PC-3 (cell line): Measurements from ENCODE around the gene MTRF1.

Experiments used
- EZH2 ChIP-seq: fragments of 300-600 bp; sonication (generic); IDR thresholded peaks from one replicate; pipeline ENCODE4 v1.6.1; 2017; ENCODE audit warnings: antibody characterized with exemption, mild to moderate bottlenecking, low read length; ENCODE audit not compliant: unreplicated experiment
- EZH2phosphoT487 ChIP-seq: fragments of 300-600 bp; sonication (generic); IDR thresholded peaks from 2 replicates; pipeline ENCODE4 v1.6.1; 2018; ENCODE audit warnings: mild to moderate bottlenecking, antibody characterized with exemption, low read length, borderline replicate concordance
- TF ChIP-seq, protein P1 (sequence below): fragments of 300-600 bp; sonication (generic); conservative IDR thresholded peaks from 2 replicates; pipeline ENCODE4 v1.5.1; 2017; ENCODE audit warnings: antibody characterized with exemption, low read depth, mild to moderate bottlenecking, low read length

DNA sequence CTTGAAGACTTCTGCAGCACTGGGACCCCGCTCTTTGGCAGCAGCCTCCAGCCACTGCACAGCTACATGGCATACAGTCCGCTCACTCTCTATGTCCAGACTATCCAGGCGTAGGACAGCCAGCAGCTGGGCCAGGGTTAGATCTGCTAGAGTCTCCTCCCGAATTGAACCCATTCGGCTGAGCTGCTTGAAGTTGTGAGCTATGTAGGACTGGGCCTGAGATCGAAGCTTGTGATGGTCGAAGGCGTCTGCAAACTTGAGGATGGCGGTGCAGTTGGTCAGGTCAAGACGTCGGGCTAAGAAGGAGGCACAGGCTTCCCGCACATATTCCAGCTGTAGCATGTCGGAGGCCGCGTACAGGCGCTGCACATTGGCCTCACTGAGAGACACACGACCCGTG, 69.9 kb downstream of the MTRF1 start:
- TF ChIP-seq EZH2 (no peak), EZH2phosphoT487 (no peak)
- TF ChIP-seq, protein P1, sequence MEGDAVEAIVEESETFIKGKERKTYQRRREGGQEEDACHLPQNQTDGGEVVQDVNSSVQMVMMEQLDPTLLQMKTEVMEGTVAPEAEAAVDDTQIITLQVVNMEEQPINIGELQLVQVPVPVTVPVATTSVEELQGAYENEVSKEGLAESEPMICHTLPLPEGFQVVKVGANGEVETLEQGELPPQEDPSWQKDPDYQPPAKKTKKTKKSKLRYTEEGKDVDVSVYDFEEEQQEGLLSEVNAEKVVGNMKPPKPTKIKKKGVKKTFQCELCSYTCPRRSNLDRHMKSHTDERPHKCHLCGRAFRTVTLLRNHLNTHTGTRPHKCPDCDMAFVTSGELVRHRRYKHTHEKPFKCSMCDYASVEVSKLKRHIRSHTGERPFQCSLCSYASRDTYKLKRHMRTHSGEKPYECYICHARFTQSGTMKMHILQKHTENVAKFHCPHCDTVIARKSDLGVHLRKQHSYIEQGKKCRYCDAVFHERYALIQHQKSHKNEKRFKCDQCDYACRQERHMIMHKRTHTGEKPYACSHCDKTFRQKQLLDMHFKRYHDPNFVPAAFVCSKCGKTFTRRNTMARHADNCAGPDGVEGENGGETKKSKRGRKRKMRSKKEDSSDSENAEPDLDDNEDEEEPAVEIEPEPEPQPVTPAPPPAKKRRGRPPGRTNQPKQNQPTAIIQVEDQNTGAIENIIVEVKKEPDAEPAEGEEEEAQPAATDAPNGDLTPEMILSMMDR: no peak
